Neural cell (in vitro differentiated cells): ENCODE results near the gene PRAF2. TPM values are rescaled to one million over a fixed set of nuclear protein-coding genes. Genes with fewer than 3 reads are reported as not detected.

Source experiments
- H2AFZ ChIP-seq: fragments of 200-600, 300-800 bp; sonication (generic), shearing (Covaris generic); 2 replicates; pipeline ENCODE4 v1.6.0; 2014; ENCODE audit warnings: low read depth, mild to moderate bottlenecking, antibody characterized with exemption, low read length, moderate library complexity
- H3F3A ChIP-seq: fragments of 200-600 bp; shearing (Covaris generic); 2 replicates; pipeline ENCODE4 v1.6.1; 2016; ENCODE audit warnings: mild to moderate bottlenecking, moderate library complexity, mixed read lengths, antibody characterized with exemption, low read length; ENCODE audit not compliant: insufficient read depth, poor library complexity, severe bottlenecking
- H3K27ac ChIP-seq: fragments of 200-600, 300-800 bp; sonication (generic), shearing (Covaris generic); 2 replicates; pipeline ENCODE4 v1.5.1; 2014; ENCODE audit warnings: mild to moderate bottlenecking, low read length, moderate library complexity
- H3K27me3 ChIP-seq: fragments of 300-800, 200-600 bp; sonication (generic), shearing (Covaris generic); 2 replicates; pipeline ENCODE4 v1.6.0; 2014; ENCODE audit warnings: mild to moderate bottlenecking, low read depth, low read length, moderate library complexity; ENCODE audit not compliant: insufficient read depth
- H3K36me3 ChIP-seq: fragments of 300-800, 200-600 bp; sonication (generic), shearing (Covaris generic); 2 replicates; pipeline ENCODE4 v1.5.1; 2014; ENCODE audit warnings: mild to moderate bottlenecking, antibody characterized with exemption, low read length, moderate library complexity; ENCODE audit not compliant: insufficient read depth
- H3K4me2 ChIP-seq: fragments of 300-800, 200-600 bp; sonication (generic), shearing (Covaris generic); 2 replicates; pipeline ENCODE4 v1.6.0; 2014; ENCODE audit warnings: mild to moderate bottlenecking, low read length
- H3K4me3 ChIP-seq: fragments of 300-800, 200-600 bp; sonication (generic), shearing (Covaris generic); 2 replicates; pipeline ENCODE4 v1.5.1; 2014; ENCODE audit warnings: mild to moderate bottlenecking, low read length, moderate library complexity
- H3K79me2 ChIP-seq: fragments of 200-600 bp; shearing (Covaris generic); replicated peaks from 2 replicates; pipeline ENCODE4 v1.6.0; 2014; ENCODE audit warnings: mild to moderate bottlenecking, low read length, moderate library complexity; ENCODE audit not compliant: insufficient read depth
- H3K9ac ChIP-seq: fragments of 300-800, 200-600 bp; sonication (generic), shearing (Covaris generic); 2 replicates; pipeline ENCODE4 v1.6.1; 2016; ENCODE audit warnings: mild to moderate bottlenecking, low read length, mixed read lengths
- H3K9me2 ChIP-seq: fragments of 200-600 bp; shearing (Covaris generic); 2 replicates; pipeline ENCODE4 v1.6.1; 2016; ENCODE audit warnings: mild to moderate bottlenecking, low read length, mixed read lengths; ENCODE audit not compliant: insufficient read depth
- H3K9me3 ChIP-seq: fragments of 200-600, 300-800 bp; sonication (generic), shearing (Covaris generic); 2 replicates; pipeline ENCODE4 v1.6.1; 2016; ENCODE audit warnings: mild to moderate bottlenecking, mixed run types, low read length, moderate library complexity, mixed read lengths
- H4K20me1 ChIP-seq: fragments of 200-600 bp; shearing (Covaris generic); 2 replicates; pipeline ENCODE4 v1.6.1; 2016; ENCODE audit warnings: mild to moderate bottlenecking, mixed run types; ENCODE audit not compliant: insufficient read depth
- EP300 ChIP-seq: fragments of 450-650 bp; conservative IDR thresholded peaks from 2 replicates; pipeline ENCODE4 v1.6.1; 2014; ENCODE audit warnings: antibody characterized with exemption, mild to moderate bottlenecking, moderate library complexity; ENCODE audit not compliant: poor library complexity, severe bottlenecking
- EZH2 ChIP-seq: fragments of 200-600, 300-800 bp; shearing (Covaris generic), sonication (generic); IDR thresholded peaks from 2 replicates; pipeline ENCODE4 v1.6.1; 2014; ENCODE audit warnings: antibody characterized with exemption, low read length, borderline replicate concordance, mild to moderate bottlenecking; ENCODE audit not compliant: insufficient read depth, poor library complexity, severe bottlenecking
- MXI1 ChIP-seq: fragments of 450-650 bp; conservative IDR thresholded peaks from 2 replicates; pipeline ENCODE4 v1.6.1; 2014; ENCODE audit warnings: antibody characterized with exemption, mild to moderate bottlenecking; ENCODE audit not compliant: poor library complexity, severe bottlenecking
- POLR2AphosphoS5 ChIP-seq: IDR thresholded peaks from 2 replicates; pipeline ENCODE4 v1.6.1; 2012
- RAD21 ChIP-seq: fragments of 450-650 bp; conservative IDR thresholded peaks from 2 replicates; pipeline ENCODE4 v1.6.1; 2014; ENCODE audit warnings: antibody characterized with exemption, mild to moderate bottlenecking, moderate library complexity
- SMC3 ChIP-seq: fragments of 450-650 bp; conservative IDR thresholded peaks from 2 replicates; pipeline ENCODE4 v1.6.1; 2014; ENCODE audit warnings: antibody characterized with exemption, mild to moderate bottlenecking, moderate library complexity; ENCODE audit not compliant: poor library complexity
- TAF1 ChIP-seq: IDR thresholded peaks from 2 replicates; pipeline ENCODE4 v1.6.1; 2012; ENCODE audit warnings: low read depth
- polyA plus RNA-seq: library from polyadenylated mRNA; depleted of rRNA; stranded (reverse); fragments of >200 nt; gene quantifications from 2 replicates; pipeline ENCODE4 v1.2.3, GENCODE V29; 2014
- TF ChIP-seq, protein P1 (sequence below): fragments of 450-650 bp; IDR thresholded peaks from 2 replicates; pipeline ENCODE4 v1.5.1; 2014; ENCODE audit warnings: antibody characterized with exemption, mild to moderate bottlenecking, moderate library complexity; ENCODE audit not compliant: poor library complexity, severe bottlenecking
- TF ChIP-seq, protein P2 (sequence below): IDR thresholded peaks from 2 replicates; pipeline ENCODE4 v1.6.1; 2012; ENCODE audit warnings: borderline replicate concordance

PRAF2 gene
- polyA plus RNA-seq, 1 donor from 2014 or later: 7.3 TPM

DNA sequence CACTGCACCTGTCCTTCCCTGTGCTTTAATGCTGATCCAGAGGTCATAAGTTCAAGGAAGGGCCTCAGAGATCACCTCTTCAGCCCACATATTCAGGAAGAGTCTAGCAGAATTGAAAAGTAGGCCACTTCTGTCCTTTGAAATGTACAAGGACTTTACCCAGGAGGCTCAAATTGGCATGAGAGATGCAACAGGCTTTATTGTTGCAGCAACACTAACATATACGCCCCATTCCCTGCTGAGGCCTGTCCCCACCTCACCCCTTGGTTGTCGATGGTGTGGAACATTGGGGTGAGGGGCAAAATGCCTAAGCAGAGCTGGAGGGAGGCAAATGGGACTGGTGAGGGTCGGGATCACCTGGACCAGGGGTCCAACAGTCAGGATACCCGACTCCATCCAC lies 2.8 kb downstream of the PRAF2 start:
- Histone ChIP-seq H3K27ac (no peak overlapping the region), H4K20me1 (no peaks in the 10 kb centered on the region), H3K4me2 (no peak overlapping the region), H3K9me2 (no peaks in the 10 kb centered on the region), H3K9me3 (no peaks in the 10 kb centered on the region), H2AFZ (no peak overlapping the region), H3K79me2 (no peaks in the 10 kb centered on the region), H3F3A (no peaks in the 10 kb centered on the region), H3K9ac (no peak overlapping the region), H3K27me3 (no peaks in the 10 kb centered on the region), H3K4me3 (no peak overlapping the region), H3K36me3 (no peaks in the 10 kb centered on the region)
- no peak for TF ChIP-seq POLR2AphosphoS5

DNA sequence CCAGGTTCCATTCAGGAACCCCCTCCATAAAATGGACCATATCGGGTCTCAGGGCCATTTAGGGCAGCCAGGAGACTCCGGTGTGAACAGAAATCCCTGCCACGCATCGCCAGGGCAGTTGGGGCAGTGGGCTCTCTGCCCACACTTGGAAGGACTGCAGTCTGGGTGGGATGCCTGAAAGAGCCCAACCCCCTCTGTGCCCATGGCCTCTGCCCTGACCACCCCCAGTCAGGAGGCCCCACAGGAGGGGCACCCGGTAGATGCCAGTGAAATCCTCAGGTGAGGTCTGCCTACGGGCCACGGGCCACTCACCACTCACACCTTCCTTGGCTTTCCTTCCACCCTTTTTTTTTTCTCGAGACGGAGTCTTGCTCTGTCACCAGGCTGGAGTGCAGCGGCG lies 4.8 kb downstream of the PRAF2 start:
- Histone ChIP-seq H3K27ac (no peak overlapping the region), H3K79me2 (no peaks in the 10 kb centered on the region), H4K20me1 (no peaks in the 10 kb centered on the region), H3K27me3 (no peaks in the 10 kb centered on the region), H2AFZ (no peak overlapping the region), H3K9me2 (no peaks in the 10 kb centered on the region), H3F3A (no peaks in the 10 kb centered on the region), H3K9ac (no peak overlapping the region), H3K36me3 (no peaks in the 10 kb centered on the region), H3K9me3 (no peaks in the 10 kb centered on the region), H3K4me2 (no peak overlapping the region), H3K4me3 (no peak overlapping the region)
- TF ChIP-seq SMC3 (no peak), POLR2AphosphoS5 (no peak), EZH2 (no peak), TAF1 (no peak), MXI1 (no peak)
- TF ChIP-seq, protein P1, sequence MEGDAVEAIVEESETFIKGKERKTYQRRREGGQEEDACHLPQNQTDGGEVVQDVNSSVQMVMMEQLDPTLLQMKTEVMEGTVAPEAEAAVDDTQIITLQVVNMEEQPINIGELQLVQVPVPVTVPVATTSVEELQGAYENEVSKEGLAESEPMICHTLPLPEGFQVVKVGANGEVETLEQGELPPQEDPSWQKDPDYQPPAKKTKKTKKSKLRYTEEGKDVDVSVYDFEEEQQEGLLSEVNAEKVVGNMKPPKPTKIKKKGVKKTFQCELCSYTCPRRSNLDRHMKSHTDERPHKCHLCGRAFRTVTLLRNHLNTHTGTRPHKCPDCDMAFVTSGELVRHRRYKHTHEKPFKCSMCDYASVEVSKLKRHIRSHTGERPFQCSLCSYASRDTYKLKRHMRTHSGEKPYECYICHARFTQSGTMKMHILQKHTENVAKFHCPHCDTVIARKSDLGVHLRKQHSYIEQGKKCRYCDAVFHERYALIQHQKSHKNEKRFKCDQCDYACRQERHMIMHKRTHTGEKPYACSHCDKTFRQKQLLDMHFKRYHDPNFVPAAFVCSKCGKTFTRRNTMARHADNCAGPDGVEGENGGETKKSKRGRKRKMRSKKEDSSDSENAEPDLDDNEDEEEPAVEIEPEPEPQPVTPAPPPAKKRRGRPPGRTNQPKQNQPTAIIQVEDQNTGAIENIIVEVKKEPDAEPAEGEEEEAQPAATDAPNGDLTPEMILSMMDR: no peak
- TF ChIP-seq, protein P2, sequence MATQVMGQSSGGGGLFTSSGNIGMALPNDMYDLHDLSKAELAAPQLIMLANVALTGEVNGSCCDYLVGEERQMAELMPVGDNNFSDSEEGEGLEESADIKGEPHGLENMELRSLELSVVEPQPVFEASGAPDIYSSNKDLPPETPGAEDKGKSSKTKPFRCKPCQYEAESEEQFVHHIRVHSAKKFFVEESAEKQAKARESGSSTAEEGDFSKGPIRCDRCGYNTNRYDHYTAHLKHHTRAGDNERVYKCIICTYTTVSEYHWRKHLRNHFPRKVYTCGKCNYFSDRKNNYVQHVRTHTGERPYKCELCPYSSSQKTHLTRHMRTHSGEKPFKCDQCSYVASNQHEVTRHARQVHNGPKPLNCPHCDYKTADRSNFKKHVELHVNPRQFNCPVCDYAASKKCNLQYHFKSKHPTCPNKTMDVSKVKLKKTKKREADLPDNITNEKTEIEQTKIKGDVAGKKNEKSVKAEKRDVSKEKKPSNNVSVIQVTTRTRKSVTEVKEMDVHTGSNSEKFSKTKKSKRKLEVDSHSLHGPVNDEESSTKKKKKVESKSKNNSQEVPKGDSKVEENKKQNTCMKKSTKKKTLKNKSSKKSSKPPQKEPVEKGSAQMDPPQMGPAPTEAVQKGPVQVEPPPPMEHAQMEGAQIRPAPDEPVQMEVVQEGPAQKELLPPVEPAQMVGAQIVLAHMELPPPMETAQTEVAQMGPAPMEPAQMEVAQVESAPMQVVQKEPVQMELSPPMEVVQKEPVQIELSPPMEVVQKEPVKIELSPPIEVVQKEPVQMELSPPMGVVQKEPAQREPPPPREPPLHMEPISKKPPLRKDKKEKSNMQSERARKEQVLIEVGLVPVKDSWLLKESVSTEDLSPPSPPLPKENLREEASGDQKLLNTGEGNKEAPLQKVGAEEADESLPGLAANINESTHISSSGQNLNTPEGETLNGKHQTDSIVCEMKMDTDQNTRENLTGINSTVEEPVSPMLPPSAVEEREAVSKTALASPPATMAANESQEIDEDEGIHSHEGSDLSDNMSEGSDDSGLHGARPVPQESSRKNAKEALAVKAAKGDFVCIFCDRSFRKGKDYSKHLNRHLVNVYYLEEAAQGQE: no peak

DNA sequence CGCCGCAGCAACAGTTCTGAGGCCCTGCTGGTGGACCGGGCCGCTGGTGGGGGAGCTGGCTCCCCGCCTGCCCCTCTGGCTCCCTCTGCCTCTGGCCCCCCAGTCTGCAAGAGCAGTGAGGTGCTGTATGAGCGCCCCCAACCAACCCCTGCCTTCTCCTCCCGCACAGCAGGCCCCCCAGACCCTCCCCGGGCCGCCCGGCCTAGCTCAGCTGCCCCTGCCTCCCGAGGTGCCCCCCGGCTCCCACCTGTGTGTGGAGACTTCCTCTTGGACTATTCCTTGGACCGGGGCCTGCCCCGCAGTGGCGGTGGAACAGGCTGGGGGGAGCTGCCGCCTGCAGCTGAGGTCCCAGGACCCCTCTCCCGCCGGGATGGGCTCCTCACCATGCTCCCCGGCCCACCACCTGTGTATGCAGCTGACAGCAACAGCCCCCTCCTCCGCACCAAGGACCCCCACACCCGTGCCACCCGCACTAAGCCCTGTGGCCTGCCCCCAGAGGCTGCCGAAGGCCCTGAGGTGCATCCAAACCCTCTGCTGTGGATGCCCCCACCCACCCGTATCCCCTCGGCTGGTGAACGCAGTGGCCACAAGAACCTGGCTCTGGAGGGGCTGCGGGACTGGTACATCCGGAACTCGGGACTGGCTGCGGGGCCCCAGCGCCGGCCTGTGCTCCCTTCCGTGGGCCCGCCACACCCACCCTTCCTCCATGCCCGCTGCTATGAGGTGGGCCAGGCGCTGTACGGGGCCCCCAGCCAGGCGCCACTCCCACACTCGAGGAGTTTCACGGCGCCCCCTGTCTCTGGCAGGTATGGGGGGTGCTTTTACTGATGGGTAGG lies 6.3 kb downstream of the PRAF2 start:
- H3K9ac ChIP-seq: no peak overlapping the region
- H3K27ac ChIP-seq: no peak overlapping the region
- H2AFZ ChIP-seq: no peak overlapping the region
- H3F3A ChIP-seq: no peaks in the 10 kb centered on the region
- H3K27me3 ChIP-seq: no peaks in the 10 kb centered on the region
- no peaks in the 10 kb centered on the region for H3K9me3 ChIP-seq
- H3K36me3 ChIP-seq: no peaks in the 10 kb centered on the region
- no peaks in the 10 kb centered on the region for H3K9me2 ChIP-seq
- H4K20me1 ChIP-seq: no peaks in the 10 kb centered on the region
- H3K4me3 ChIP-seq: no peak overlapping the region
- H3K79me2 ChIP-seq: no peaks in the 10 kb centered on the region
- TF ChIP-seq SMC3 (no peak), EZH2 (no peak), TAF1 (no peak), RAD21 (no peak), MXI1 (no peak), EP300 (no peak), POLR2AphosphoS5 (no peak)
- TF ChIP-seq, protein P1: no peak
- TF ChIP-seq, protein P2: no peak
- no peak overlapping the region for H3K4me2 ChIP-seq
